Endothelial cell of umbilical vein (primary cell): ENCODE measurements around the gene RPL18. TPM values are rescaled to one million over a fixed set of nuclear protein-coding genes. Genes with fewer than 3 reads are reported as not detected.

Experiments
- BruUV-seq: library from RNA; stranded (reverse); fragments of 400-500 nt; replicated peaks from 2 replicates; lab custom pipeline; 2021; lab: Mats Ljungman, UMichigan
- CTCF ChIA-PET: fragments of 300-600, 350-600 bp; sonication (Branson Sonifier 250); formaldehyde crosslinking; loops from one replicate; lab custom pipeline; 2021; ENCODE audit warnings: antibody characterized with exemption, inconsistent platforms; lab: Charles Lee
- POLR2A ChIA-PET: fragments of 300-600, 350-600 bp; sonication (Branson Sonifier 250); formaldehyde crosslinking; loops from one replicate; lab custom pipeline; 2021; ENCODE audit warnings: antibody characterized with exemption, inconsistent platforms; lab: Charles Lee
- DNase-seq: peaks from one replicate; pipeline ENCODE4 v3.0.0-alpha.2; 2011; ENCODE audit warnings: low read depth, low spot score
- FAIRE-seq: peaks from 2 replicates; lab custom pipeline; 2011; peaks lifted over from hg19 to GRCh38; lab: Jason Lieb, UNC
- H2AFZ ChIP-seq: 2 replicates; pipeline ENCODE4 v1.6.0; 2012; ENCODE audit warnings: low read depth, low read length, control low read depth, inconsistent platforms
- H3K27ac ChIP-seq: 2 replicates; pipeline ENCODE4 v1.5.1; 2011; ENCODE audit warnings: low read depth, mild to moderate bottlenecking, control low read depth, low read length, moderate library complexity; ENCODE audit not compliant: insufficient read depth
- H3K27me3 ChIP-seq, 2 experiments: 2 replicates each; pipeline versions ENCODE4 v1.6.0 to v1.6.1; 2011; ENCODE audit warnings: low read length in 2 of 2, mixed read lengths in 1 of 2; ENCODE audit not compliant: control insufficient read depth in 2 of 2, insufficient read depth in 2 of 2
- H3K36me3 ChIP-seq, 2 experiments: 2 replicates in 1 of 2; 3 replicates in 1 of 2; pipeline ENCODE4 v1.5.1; 2011; ENCODE audit warnings: low read length in 2 of 2, mild to moderate bottlenecking in 1 of 2, moderate library complexity in 1 of 2; ENCODE audit not compliant: control insufficient read depth in 2 of 2, insufficient read depth in 2 of 2; ENCODE audit errors: extremely low read depth in 1 of 2
- H3K4me1 ChIP-seq: 3 replicates; pipeline ENCODE4 v1.5.1; 2011; ENCODE audit warnings: mild to moderate bottlenecking, low read length; ENCODE audit not compliant: control insufficient read depth, insufficient read depth; ENCODE audit errors: extremely low read depth
- H3K4me2 ChIP-seq: 2 replicates; pipeline ENCODE4 v1.6.1; 2011; ENCODE audit warnings: low read length, control low read depth, mixed read lengths; ENCODE audit not compliant: insufficient read depth
- H3K4me3 ChIP-seq, 3 experiments: fragments of 200-600 bp in 1 of 3; sonication (generic), shearing (Covaris generic) in 1 of 3; replicated peaks in 1 of 3; 2 replicates each; pipeline ENCODE4 v1.5.1; 2011 to 2016; ENCODE audit warnings: control low read depth in 3 of 3, low read length in 3 of 3, mild to moderate bottlenecking in 2 of 3, inconsistent platforms in 1 of 3, low read depth in 1 of 3, moderate library complexity in 1 of 3; ENCODE audit not compliant: insufficient read depth in 1 of 3
- H3K79me2 ChIP-seq: 2 replicates; pipeline ENCODE4 v1.6.0; 2012; ENCODE audit warnings: low read length, inconsistent platforms; ENCODE audit not compliant: control insufficient read depth, insufficient read depth
- H3K9ac ChIP-seq: replicated peaks from 2 replicates; pipeline ENCODE3; 2011; ENCODE audit warnings: low read length, control low read depth; ENCODE audit not compliant: insufficient read depth; ENCODE audit errors: extremely low read depth
- H3K9me1 ChIP-seq: replicated peaks from 3 replicates; pipeline ENCODE4 v1.6.0; 2011; ENCODE audit warnings: mild to moderate bottlenecking, low read length; ENCODE audit not compliant: control insufficient read depth, insufficient read depth; ENCODE audit errors: extremely low read depth
- H3K9me3 ChIP-seq: replicated peaks from 2 replicates; pipeline ENCODE4 v1.5.1; 2012; ENCODE audit warnings: low read length, inconsistent platforms; ENCODE audit not compliant: control insufficient read depth, insufficient read depth
- H4K20me1 ChIP-seq: replicated peaks from 2 replicates; pipeline ENCODE3; 2011; ENCODE audit warnings: mild to moderate bottlenecking, low read length; ENCODE audit not compliant: control insufficient read depth, insufficient read depth; ENCODE audit errors: extremely low read depth
- CTCF ChIP-seq, 2 donors: IDR thresholded peaks; 1 replicate in 1 of 2; 2 replicates in 1 of 2; pipeline ENCODE4 v1.5.1; 2011; ENCODE audit warnings: low read length in 2 of 2, mild to moderate bottlenecking in 2 of 2, moderate library complexity in 2 of 2, control low read depth in 1 of 2, inconsistent platforms in 1 of 2, low read depth in 1 of 2; ENCODE audit not compliant: insufficient read depth in 1 of 2; ENCODE audit errors: extremely low read depth in 1 of 2
- EZH2 ChIP-seq: IDR thresholded peaks from 2 replicates; pipeline ENCODE4 v1.6.1; 2012; ENCODE audit warnings: borderline replicate concordance, low read depth, mild to moderate bottlenecking, moderate library complexity, low read length, inconsistent platforms; ENCODE audit not compliant: severe bottlenecking
- FOS ChIP-seq: IDR thresholded peaks from 2 replicates; pipeline ENCODE4 v1.6.1; 2011; ENCODE audit warnings: mild to moderate bottlenecking, low read length, moderate library complexity, borderline replicate concordance; ENCODE audit not compliant: insufficient read depth
- JUN ChIP-seq: IDR thresholded peaks from 2 replicates; pipeline ENCODE4 v1.6.1; 2011; ENCODE audit warnings: borderline replicate concordance, low read depth; ENCODE audit not compliant: insufficient read length, insufficient read depth
- POLR2A ChIP-seq: IDR thresholded peaks from 2 replicates; pipeline ENCODE4 v1.6.1; 2012; ENCODE audit warnings: low read depth, mild to moderate bottlenecking, control low read depth, low read length
- POLR2AphosphoS5 ChIP-seq: IDR thresholded peaks from 2 replicates; pipeline ENCODE4 v1.6.1; 2012; ENCODE audit warnings: low read depth, mild to moderate bottlenecking, control low read depth, low read length, moderate library complexity; ENCODE audit not compliant: insufficient read depth
- dilution Hi-C: fragments of 300-500 bp; cut with MboI; formaldehyde crosslinking; loops from one replicate; pipeline ENCODE4 v1.15.0; 2019; ENCODE audit warnings: low sequenced_read_pairs; ENCODE audit not compliant: extremely low pct_ligation_motif_present
- intact Hi-C: fragments of 100-400 bp; cut with micrococcal nuclease; formaldehyde crosslinking; loops from one replicate; pipeline ENCODE4 v1.10.0; 2022
- polyA plus RNA-seq, 4 experiments: library from polyadenylated mRNA; depleted of rRNA in 3 of 4; stranded (reverse) in 3 of 4; unstranded in 1 of 4; fragments of >200 nt; gene quantifications; 2 replicates each; pipeline versions ENCODE4 v1.2.1 to v1.2.3, GENCODE V29; 2011 to 2012; ENCODE audit warnings: missing spikeins in 1 of 4
- total RNA-seq: library from RNA; stranded (reverse); gene quantifications from 2 replicates; pipeline ENCODE4 v1.2.3, GENCODE V29; 2021

Gene RPL18
- total and polyA plus RNA-seq, 2 donors (not counting 3 experiments of a cell fraction or from before 2014, with no cell fraction given), result 1,407 to 2,154 TPM

- dilution Hi-C loops, result no loop called here
- ChIA-PET POLR2A (no interaction called here), CTCF (no interaction called here)
- intact Hi-C loops, result no loop called here
- DNase-seq, result no peak
- Histone ChIP-seq H3K27ac (no peak overlapping the region), H3K9ac (no peak overlapping the region), H4K20me1 (no peaks in the 10 kb centered on the region), H2AFZ (no peak overlapping the region), H3K27me3 (no peaks in the 10 kb centered on the region), H3K79me2 (no peaks in the 10 kb centered on the region), H3K9me3 (no peaks in the 10 kb centered on the region), H3K9me1 (no peaks in the 10 kb centered on the region), H3K4me1 (no peaks in the 10 kb centered on the region), H3K36me3 (no peaks in the 10 kb centered on the region), H3K4me3 (no peak overlapping the region), H3K4me2 (no peak overlapping the region)
- FAIRE-seq, result no peak
- no TSS peak for BruUV-seq
- TF ChIP-seq JUN (no peak), POLR2A (no peak), POLR2AphosphoS5 (no peak), FOS (no peak), CTCF (IDR thresholded peaks at IDR 0.05; ENCODE audit: extremely low read depth in 1 of 2, insufficient read depth in 1 of 2, low read depth in 1 of 2, low read length in 2 of 2) (no peak), EZH2 (no peak)
Measured at GRCh38 chr19:48596679-48597465, 22.1 kb downstream of the RPL18 start.
